ENCODE measurements around the gene MPP3.

DNA sequence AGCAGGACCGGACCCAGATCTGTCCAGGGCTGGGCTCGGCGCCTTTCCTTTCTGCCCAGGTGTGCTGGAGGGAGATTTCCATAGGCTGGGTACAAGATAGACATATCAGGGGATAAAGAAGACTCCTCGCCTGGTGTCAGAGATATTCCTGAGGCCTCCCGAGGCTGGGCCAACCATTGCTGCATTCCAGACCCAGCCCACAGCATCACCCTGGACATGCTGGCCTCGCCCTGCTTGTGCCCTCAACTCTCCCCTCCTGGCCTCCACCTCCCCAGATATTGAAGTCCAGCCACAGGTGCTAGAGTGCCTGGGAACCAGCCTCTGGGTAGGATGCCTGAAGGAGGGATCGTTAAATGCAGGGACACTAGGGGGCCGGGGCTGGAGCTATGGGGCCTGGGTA lies 16.2 kb upstream of the MPP3 start:
- TF ChIP-seq POLR2AphosphoS5 (IDR thresholded peaks at IDR 0.05; ENCODE audit: borderline replicate concordance, low read depth, low read length) (no peak), EZH2 (IDR thresholded peaks at IDR 0.05) (no peak)

All from SK-N-MC (cell line).